ENCODE data around the gene S100B.
"Not testable (repeated sequence)": the region's sequence is repeated elsewhere in the genome, so short reads cannot be mapped to it uniquely, and the experiment has no call there.

Gene S100B

GRCh38 chr21:46600305-46600704 is 4.6 kb downstream of the S100B start:
- FAIRE-seq (no peak), DNase-seq (ENCODE audit: insufficient read length, low spot score) (no peak)
- TF ChIP-seq POLR2A (IDR thresholded peaks at IDR 0.05; ENCODE audit: low read depth, low read length) = no peak

- FAIRE-seq (no peak), DNase-seq (ENCODE audit: insufficient read length, low spot score) (no peak)
- no peak for TF ChIP-seq POLR2A (IDR thresholded peaks at IDR 0.05; ENCODE audit: low read depth, low read length)
Measured at GRCh38 chr21:46598581-46599572, 6.0 kb downstream of the S100B start.

- FAIRE-seq = no peak
- DNase-seq (ENCODE audit: insufficient read length, low spot score) = no peak
- no peak for TF ChIP-seq POLR2A (IDR thresholded peaks at IDR 0.05; ENCODE audit: low read depth, low read length)
Measured at GRCh38 chr21:46597896-46598343, 7.0 kb downstream of the S100B start.

- no peak for TF ChIP-seq POLR2A (IDR thresholded peaks at IDR 0.05; ENCODE audit: low read depth, low read length)
- DNase-seq (ENCODE audit: insufficient read length, low spot score) (no peak), FAIRE-seq (no peak)
Measured at GRCh38 chr21:46597031-46597430, 7.9 kb downstream of the S100B start.

GRCh38 chr21:46596201-46596600 is 8.7 kb downstream of the S100B start:
- FAIRE-seq (no peak), DNase-seq (ENCODE audit: insufficient read length, low spot score) (no peak)
- no peak for TF ChIP-seq POLR2A (IDR thresholded peaks at IDR 0.05; ENCODE audit: low read depth, low read length)

- DNase-seq (ENCODE audit: insufficient read length, low spot score) (no peak), FAIRE-seq (no peak)
- TF ChIP-seq POLR2A (IDR thresholded peaks at IDR 0.05; ENCODE audit: low read depth, low read length) = no peak
Measured at GRCh38 chr21:46594276-46594675, 10.6 kb downstream of the S100B start.

GRCh38 chr21:46585191-46585953 is 19.5 kb downstream of the S100B start:
- TF ChIP-seq POLR2A (IDR thresholded peaks at IDR 0.05; ENCODE audit: low read depth, low read length) = no peak
- FAIRE-seq (no peak), DNase-seq (ENCODE audit: insufficient read length, low spot score) (no peak)

- no peak for FAIRE-seq
Measured at GRCh38 chr21:46581780-46582307, 23.0 kb downstream of the S100B start.

GRCh38 chr21:46579394-46579793 is 25.5 kb downstream of the S100B start:
- not testable (repeated sequence) for FAIRE-seq; DNase-seq (ENCODE audit: insufficient read length, low spot score)

More at GRCh38 chr21:46581780-46582307, 23.0 kb downstream of the S100B start:
- no peak for DNase-seq (ENCODE audit: insufficient read length, low spot score)
- TF ChIP-seq POLR2A (IDR thresholded peaks at IDR 0.05; ENCODE audit: low read depth, low read length) = no peak

- not testable (repeated sequence) for FAIRE-seq; DNase-seq (ENCODE audit: insufficient read length, low spot score)
Measured at GRCh38 chr21:46577786-46578185, 27.1 kb downstream of the S100B start.

- no peak for DNase-seq (ENCODE audit: insufficient read length, low spot score)
- no peak for TF ChIP-seq POLR2A (IDR thresholded peaks at IDR 0.05; ENCODE audit: low read depth, low read length)
- no peak for FAIRE-seq
Measured at GRCh38 chr21:46572850-46573249, 32.0 kb downstream of the S100B start.

- DNase-seq (ENCODE audit: insufficient read length, low spot score) = no peak
- TF ChIP-seq POLR2A (IDR thresholded peaks at IDR 0.05; ENCODE audit: low read depth, low read length) = no peak
- no peak for FAIRE-seq
Measured at GRCh38 chr21:46570631-46571030, 34.3 kb downstream of the S100B start.

- FAIRE-seq (no peak), DNase-seq (ENCODE audit: insufficient read length, low spot score) (no peak)
Measured at GRCh38 chr21:46570119-46570518, 34.8 kb downstream of the S100B start.

GRCh38 chr21:46569081-46569480 is 35.8 kb downstream of the S100B start:
- DNase-seq (ENCODE audit: insufficient read length, low spot score) = no peak
- no peak for FAIRE-seq
- TF ChIP-seq POLR2A (IDR thresholded peaks at IDR 0.05; ENCODE audit: low read depth, low read length) = no peak

More at GRCh38 chr21:46570119-46570518, 34.8 kb downstream of the S100B start:
- TF ChIP-seq POLR2A (IDR thresholded peaks at IDR 0.05; ENCODE audit: low read depth, low read length) = no peak

Measured in H54 (cell line).